ENCODE results near the gene EBF3. TPM values are rescaled to one million over a fixed set of nuclear protein-coding genes. Genes with fewer than 3 reads are reported as not detected.

EBF3 gene
- total RNA-seq, 1 donor from 2014 or later, result 6.2 TPM

DNA sequence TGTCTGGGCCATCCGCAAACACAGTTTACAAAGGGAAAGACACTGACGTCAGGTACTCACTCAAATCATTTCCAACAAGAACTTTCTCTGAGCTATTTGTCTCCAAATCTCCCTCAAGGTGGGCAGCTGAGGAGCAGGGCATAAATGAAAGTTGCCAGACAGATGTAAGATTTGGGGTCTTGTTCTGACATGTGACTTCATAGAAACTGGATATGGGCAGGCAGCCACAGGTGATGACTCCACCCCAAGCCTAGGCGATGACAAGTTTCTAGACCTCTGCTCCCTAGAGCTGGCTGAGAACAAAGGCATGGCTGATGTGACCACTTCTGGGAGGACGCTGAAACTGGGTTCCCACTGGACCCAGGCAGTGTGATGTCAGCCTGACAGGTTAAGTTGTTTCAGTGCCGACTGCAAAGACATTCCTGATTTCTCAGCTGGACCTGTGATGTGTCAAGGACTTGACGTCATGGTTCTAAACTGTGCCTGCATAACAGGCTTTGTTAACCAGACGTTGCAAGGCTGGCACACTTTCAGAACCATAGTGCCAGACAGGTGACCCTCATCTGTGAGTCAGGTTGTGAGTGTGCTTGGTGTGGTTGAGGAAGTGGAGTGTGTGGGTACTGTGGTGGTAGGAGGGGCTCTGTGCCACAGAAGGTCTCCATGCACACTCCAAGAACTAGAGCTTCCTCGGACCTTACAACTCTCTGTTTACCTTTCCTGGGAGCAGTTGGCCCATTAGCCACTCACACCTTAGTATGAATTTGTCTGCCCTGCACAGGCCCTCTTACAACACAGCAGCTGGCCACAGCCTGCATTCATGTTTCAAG is 39.9 kb upstream of the EBF3 start:
- no peak for DNase-seq

DNA sequence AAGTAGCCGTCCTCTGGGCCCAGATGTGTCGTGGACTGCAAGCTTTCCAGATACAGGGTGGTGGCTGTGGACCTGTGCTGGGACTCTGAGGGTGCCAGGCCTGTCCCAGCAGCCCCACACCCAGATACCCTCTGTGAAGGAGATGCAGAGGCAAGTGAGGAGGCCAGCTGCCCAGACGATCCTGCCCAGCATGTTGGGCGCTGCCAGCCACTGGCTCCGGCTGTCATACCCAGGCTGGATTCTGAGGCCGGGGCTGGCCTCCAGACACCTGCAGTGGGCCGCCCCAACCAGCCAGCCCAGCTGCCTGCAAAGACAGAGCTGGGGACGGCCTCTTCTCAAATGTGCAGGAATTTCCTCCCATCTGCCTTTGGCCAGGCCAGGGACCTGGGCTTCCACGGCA is 39.1 kb upstream of the EBF3 start:
- TF ChIP-seq, protein P1, sequence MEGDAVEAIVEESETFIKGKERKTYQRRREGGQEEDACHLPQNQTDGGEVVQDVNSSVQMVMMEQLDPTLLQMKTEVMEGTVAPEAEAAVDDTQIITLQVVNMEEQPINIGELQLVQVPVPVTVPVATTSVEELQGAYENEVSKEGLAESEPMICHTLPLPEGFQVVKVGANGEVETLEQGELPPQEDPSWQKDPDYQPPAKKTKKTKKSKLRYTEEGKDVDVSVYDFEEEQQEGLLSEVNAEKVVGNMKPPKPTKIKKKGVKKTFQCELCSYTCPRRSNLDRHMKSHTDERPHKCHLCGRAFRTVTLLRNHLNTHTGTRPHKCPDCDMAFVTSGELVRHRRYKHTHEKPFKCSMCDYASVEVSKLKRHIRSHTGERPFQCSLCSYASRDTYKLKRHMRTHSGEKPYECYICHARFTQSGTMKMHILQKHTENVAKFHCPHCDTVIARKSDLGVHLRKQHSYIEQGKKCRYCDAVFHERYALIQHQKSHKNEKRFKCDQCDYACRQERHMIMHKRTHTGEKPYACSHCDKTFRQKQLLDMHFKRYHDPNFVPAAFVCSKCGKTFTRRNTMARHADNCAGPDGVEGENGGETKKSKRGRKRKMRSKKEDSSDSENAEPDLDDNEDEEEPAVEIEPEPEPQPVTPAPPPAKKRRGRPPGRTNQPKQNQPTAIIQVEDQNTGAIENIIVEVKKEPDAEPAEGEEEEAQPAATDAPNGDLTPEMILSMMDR (IDR thresholded peaks at IDR 0.05; ENCODE audit: borderline replicate concordance), result no peak
- H3K4me1 ChIP-seq, result no peaks in the 10 kb centered on the region
- H3K36me3 ChIP-seq, result no peaks in the 10 kb centered on the region
- peaks cover 46% of the 10 kb centered on the region for H3K27me3 ChIP-seq (ENCODE audit: low read depth)
- H3K27ac ChIP-seq (replicated peaks), result no peak overlapping the region
- intact Hi-C loops (cut with micrococcal nuclease), result no loop called here
- DNase-seq, result no peak
- H3K4me3 ChIP-seq, result no peak overlapping the region
- peaks cover 33% of the 10 kb centered on the region for H3K9me3 ChIP-seq (replicated peaks)

More for the DNA sequence above, 39.9 kb upstream of the EBF3 start:
- H3K27ac ChIP-seq (replicated peaks), result no peak overlapping the region
- H3K9me3 ChIP-seq (replicated peaks), result peaks cover 24% of the 10 kb centered on the region
- H3K36me3 ChIP-seq, result no peaks in the 10 kb centered on the region
- intact Hi-C loops (cut with micrococcal nuclease), result no loop called here
- TF ChIP-seq, protein P1 (IDR thresholded peaks at IDR 0.05; ENCODE audit: borderline replicate concordance), result no peak
- H3K4me3 ChIP-seq, result no peak overlapping the region
- H3K4me1 ChIP-seq, result no peaks in the 10 kb centered on the region
- peaks cover 53% of the 10 kb centered on the region for H3K27me3 ChIP-seq (ENCODE audit: low read depth)

DNA sequence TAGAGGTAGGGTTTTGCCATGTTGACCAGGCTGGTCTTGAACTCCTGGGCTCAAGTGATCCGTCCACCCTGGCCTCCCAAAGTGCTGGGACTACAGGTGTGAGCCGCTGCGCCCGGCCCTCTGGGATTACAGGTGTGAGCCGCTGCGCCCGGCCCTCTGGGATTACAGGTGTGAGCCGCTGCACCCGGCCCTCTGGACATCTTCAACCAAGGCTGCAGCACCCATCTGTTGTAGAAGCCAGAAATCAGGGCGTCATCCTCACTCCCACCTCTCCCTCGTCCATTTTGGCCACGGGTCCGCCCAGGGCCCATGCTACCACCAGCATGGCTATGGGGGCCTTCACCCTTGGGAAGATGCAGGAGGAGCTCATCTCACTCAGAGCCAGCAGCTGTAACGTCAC is 38.5 kb upstream of the EBF3 start:
- H3K9me3 ChIP-seq (replicated peaks), result peaks cover 38% of the 10 kb centered on the region
- H3K4me3 ChIP-seq, result no peak overlapping the region
- DNase-seq, result no peak
- H3K36me3 ChIP-seq, result no peaks in the 10 kb centered on the region
- H3K27me3 ChIP-seq (ENCODE audit: low read depth), result peaks cover 41% of the 10 kb centered on the region
- TF ChIP-seq, protein P1 (IDR thresholded peaks at IDR 0.05; ENCODE audit: borderline replicate concordance), result no peak
- intact Hi-C loops (cut with micrococcal nuclease), result no loop called here
- no peaks in the 10 kb centered on the region for H3K4me1 ChIP-seq
- no peak overlapping the region for H3K27ac ChIP-seq (replicated peaks)

DNA sequence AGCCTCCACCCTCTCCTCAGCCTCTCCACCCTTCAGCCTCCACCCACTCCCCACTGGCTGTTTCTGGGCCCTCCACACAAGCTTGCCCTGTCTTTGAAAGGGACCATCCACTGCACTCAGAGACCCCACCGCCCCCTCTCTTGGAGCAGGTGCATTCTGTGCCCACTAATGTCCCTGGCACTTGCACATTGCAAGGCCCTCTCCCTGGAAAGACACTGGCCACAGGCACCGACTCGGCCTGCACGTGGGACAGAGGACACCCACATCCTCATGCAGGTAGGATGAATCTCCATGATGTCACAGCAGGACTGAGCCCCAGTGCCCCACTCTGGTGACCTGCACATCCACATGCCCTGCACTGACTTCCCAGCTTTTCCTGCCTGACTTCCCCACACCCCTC is 36.8 kb upstream of the EBF3 start:
- Histone ChIP-seq H3K4me1 (no peaks in the 10 kb centered on the region), H3K9me3 (replicated peaks) (peaks cover 51% of the 10 kb centered on the region), H3K27me3 (ENCODE audit: low read depth) (peaks cover 30% of the 10 kb centered on the region), H3K4me3 (no peak overlapping the region), H3K36me3 (no peaks in the 10 kb centered on the region), H3K27ac (replicated peaks) (no peak overlapping the region)
- TF ChIP-seq, protein P1 (IDR thresholded peaks at IDR 0.05; ENCODE audit: borderline replicate concordance), result no peak
- no peak for DNase-seq
- intact Hi-C loops (cut with micrococcal nuclease), result no loop called here

DNA sequence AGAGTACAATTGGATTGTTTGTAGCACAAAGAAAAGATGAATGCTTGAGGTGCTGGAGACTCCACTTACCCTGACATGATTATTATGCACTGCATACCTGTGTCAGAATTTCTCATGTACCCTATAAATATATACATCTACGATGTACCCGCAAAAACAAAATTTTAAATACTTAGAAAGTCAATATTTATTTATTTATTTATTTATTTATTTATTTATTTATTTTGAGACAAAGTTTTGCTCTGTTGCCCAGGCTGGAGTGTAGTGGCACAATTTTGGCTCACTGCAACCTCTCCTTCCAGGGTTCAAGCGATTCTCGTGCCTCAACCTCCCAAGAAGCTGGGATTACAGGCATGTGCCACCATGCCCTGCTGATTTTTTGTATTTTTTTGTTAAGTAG is 35.1 kb upstream of the EBF3 start:
- Histone ChIP-seq H3K4me3 (no peak overlapping the region), H3K36me3 (no peaks in the 10 kb centered on the region), H3K4me1 (no peaks in the 10 kb centered on the region), H3K27me3 (ENCODE audit: low read depth) (peaks cover 20% of the 10 kb centered on the region), H3K9me3 (replicated peaks) (peaks cover 46% of the 10 kb centered on the region), H3K27ac (replicated peaks) (no peak overlapping the region)
- TF ChIP-seq, protein P1 (IDR thresholded peaks at IDR 0.05; ENCODE audit: borderline replicate concordance), result no peak
- no peak for DNase-seq
- intact Hi-C loops (cut with micrococcal nuclease), result no loop called here

Data from left ventricle myocardium inferior (tissue), 1 donor.